Activated naive CD4-positive, alpha-beta T cell treated with anti-CD3 and anti-CD28 coated beads for 36 hours (primary cell): ENCODE measurements around the gene M1AP. TPM values are rescaled to one million over a fixed set of nuclear protein-coding genes. Genes with fewer than 3 reads are reported as not detected.
A peak's percentile ranks its signal among the peaks of the same experiment; 100 is the strongest.

Source experiments
- CTCF ChIA-PET: fragments of 350-600 bp; sonication (Branson Sonifier 250); formaldehyde crosslinking; loops from one replicate; lab custom pipeline; 2021; ENCODE audit warnings: antibody characterized with exemption; lab: Charles Lee
- DNase-seq: peaks from one replicate; pipeline ENCODE4 v3.0.0-alpha.2; 2020
- H3K27ac Mint-ChIP-seq: one replicate; pipeline ENCODE4 v1.8.0; 2021; ENCODE audit warnings: mild to moderate bottlenecking, mixed read lengths
- H3K27me3 Mint-ChIP-seq: one replicate; pipeline ENCODE4 v1.8.0; 2021; ENCODE audit warnings: low read depth, mixed read lengths
- H3K36me3 Mint-ChIP-seq: one replicate; pipeline ENCODE4 v1.8.0; 2021; ENCODE audit warnings: low read depth, mixed read lengths
- H3K4me1 Mint-ChIP-seq: one replicate; pipeline ENCODE4 v1.8.0; 2021; ENCODE audit warnings: low read depth, mixed read lengths
- H3K4me3 Mint-ChIP-seq: one replicate; pipeline ENCODE4 v1.8.0; 2021; ENCODE audit warnings: mild to moderate bottlenecking, moderate library complexity, mixed read lengths
- H3K9me3 Mint-ChIP-seq: one replicate; pipeline ENCODE4 v1.8.0; 2021; ENCODE audit warnings: mixed read lengths
- intact Hi-C: fragments of 100-400 bp; cut with micrococcal nuclease; formaldehyde crosslinking; loops from one replicate; pipeline ENCODE4 v1.15.1; 2023
- total RNA-seq, 2 experiments: library from RNA; stranded (reverse); gene quantifications; one replicate each; pipeline ENCODE4 v1.2.3, GENCODE V29; 2021

M1AP gene
- total RNA-seq, 2 experiments from 2014 or later: 0.10 TPM; not detected in 1

- intact Hi-C loops: no loop called here
- H3K4me1 Mint-ChIP-seq: no peaks in the 10 kb centered on the region
- no peaks in the 10 kb centered on the region for H3K9me3 Mint-ChIP-seq
- CTCF ChIA-PET: no interaction called here
- no peaks in the 10 kb centered on the region for H3K27me3 Mint-ChIP-seq
- DNase-seq: no peak
- H3K36me3 Mint-ChIP-seq: peaks cover 13% of the 10 kb centered on the region
- H3K4me3 Mint-ChIP-seq: no peak overlapping the region
- no peak overlapping the region for H3K27ac Mint-ChIP-seq
These were observed 28.2 kb upstream of the M1AP start for GRCh38 chr2:74676331-74676730.

- no peaks in the 10 kb centered on the region for H3K4me1 Mint-ChIP-seq
- CTCF ChIA-PET: interaction anchor here (1.1 to 1.3 kb wide), 2 partner anchors 38 to 90 kb away, joined by 3 to 4 read pairs; no protein-coding TSS in a partner anchor
These were observed 27.0 kb upstream of the M1AP start for GRCh38 chr2:74675090-74675489.

GRCh38 chr2:74673826-74674528, 25.8 kb upstream of the M1AP start:
- Mint-ChIP-seq H3K4me3 (no peak overlapping the region), H3K36me3 (peaks cover 12% of the 10 kb centered on the region), H3K9me3 (no peaks in the 10 kb centered on the region), H3K27ac (no peak overlapping the region), H3K4me1 (no peaks in the 10 kb centered on the region), H3K27me3 (no peaks in the 10 kb centered on the region)
- no peak for DNase-seq
- CTCF ChIA-PET: no interaction called here
- intact Hi-C loops: no loop called here

More at GRCh38 chr2:74675090-74675489, 27.0 kb upstream of the M1AP start:
- H3K27ac Mint-ChIP-seq: no peak overlapping the region
- intact Hi-C loops: no loop called here
- H3K36me3 Mint-ChIP-seq: peaks cover 13% of the 10 kb centered on the region
- H3K27me3 Mint-ChIP-seq: no peaks in the 10 kb centered on the region
- H3K4me3 Mint-ChIP-seq: no peak overlapping the region
- no peaks in the 10 kb centered on the region for H3K9me3 Mint-ChIP-seq
- DNase-seq: no peak

- Mint-ChIP-seq H3K4me3 (no peak overlapping the region), H3K36me3 (peaks cover 9% of the 10 kb centered on the region), H3K9me3 (no peaks in the 10 kb centered on the region), H3K27ac (no peak overlapping the region), H3K4me1 (no peaks in the 10 kb centered on the region), H3K27me3 (no peaks in the 10 kb centered on the region)
- CTCF ChIA-PET: no interaction called here
- DNase-seq: no peak
- intact Hi-C loops: no loop called here
These were observed 23.3 kb upstream of the M1AP start for GRCh38 chr2:74671479-74671878.

- CTCF ChIA-PET: no interaction called here
- Mint-ChIP-seq H3K4me3 (no peak overlapping the region), H3K4me1 (no peaks in the 10 kb centered on the region), H3K27ac (no peak overlapping the region), H3K9me3 (no peaks in the 10 kb centered on the region), H3K27me3 (no peaks in the 10 kb centered on the region), H3K36me3 (peaks cover 3% of the 10 kb centered on the region)
- intact Hi-C loops: no loop called here
- DNase-seq: no peak
These were observed 22.1 kb upstream of the M1AP start for GRCh38 chr2:74670263-74670662.

GRCh38 chr2:74668087-74668486, 20.0 kb upstream of the M1AP start:
- intact Hi-C loops: no loop called here
- CTCF ChIA-PET: interaction anchor here (0.6 to 0.9 kb wide), 4 partner anchors 19 to 512 kb away, joined by 3 to 5 read pairs (median 3); no protein-coding TSS in a partner anchor
- H3K4me3 Mint-ChIP-seq: no peak overlapping the region
- no peaks in the 10 kb centered on the region for H3K4me1 Mint-ChIP-seq
- no peaks in the 10 kb centered on the region for H3K36me3 Mint-ChIP-seq
- no peaks in the 10 kb centered on the region for H3K27me3 Mint-ChIP-seq
- no peak overlapping the region for H3K27ac Mint-ChIP-seq
- no peaks in the 10 kb centered on the region for H3K9me3 Mint-ChIP-seq
- no peak for DNase-seq

- intact Hi-C loops: no loop called here
- no peaks in the 10 kb centered on the region for H3K9me3 Mint-ChIP-seq
- no peak overlapping the region for H3K27ac Mint-ChIP-seq
- H3K4me1 Mint-ChIP-seq: peaks cover 7% of the 10 kb centered on the region
- no peaks in the 10 kb centered on the region for H3K36me3 Mint-ChIP-seq
- H3K4me3 Mint-ChIP-seq: no peak overlapping the region
- DNase-seq: no peak
- CTCF ChIA-PET: interaction anchor here (0.6 to 1.5 kb wide), 3 partner anchors 14 to 584 kb away, joined by 5 to 7 read pairs (median 5); no protein-coding TSS in a partner anchor
- no peaks in the 10 kb centered on the region for H3K27me3 Mint-ChIP-seq
These were observed 11.3 kb upstream of the M1AP start for GRCh38 chr2:74659462-74659861.

- Mint-ChIP-seq H3K9me3 (no peaks in the 10 kb centered on the region), H3K27ac (no peak overlapping the region), H3K4me3 (no peak overlapping the region), H3K4me1 (peaks cover 11% of the 10 kb centered on the region), H3K27me3 (no peaks in the 10 kb centered on the region), H3K36me3 (no peaks in the 10 kb centered on the region)
- DNase-seq: no peak
- CTCF ChIA-PET: no interaction called here
- intact Hi-C loops: no loop called here
These were observed 10.4 kb upstream of the M1AP start for GRCh38 chr2:74658516-74658915.

- Mint-ChIP-seq H3K4me3 (peak overlapping the region; percentile 72), H3K36me3 (no peaks in the 10 kb centered on the region), H3K27ac (no peak overlapping the region), H3K9me3 (no peaks in the 10 kb centered on the region), H3K4me1 (peaks cover 11% of the 10 kb centered on the region), H3K27me3 (no peaks in the 10 kb centered on the region)
- CTCF ChIA-PET: no interaction called here
- intact Hi-C loops: loop anchor here (2.0 kb wide), 3 partner anchors 149 to 1271 kb away; partner anchors contain the start of genes ALMS1, PCGF1 and POLE4
- no peak for DNase-seq
These were observed 7.4 kb upstream of the M1AP start for GRCh38 chr2:74655579-74655978.

- peaks cover 11% of the 10 kb centered on the region for H3K4me1 Mint-ChIP-seq
- peak within 1 kb of the TSS; percentile 33 for H3K27ac Mint-ChIP-seq
- peaks cover under 1% of the 10 kb centered on the region for H3K27me3 Mint-ChIP-seq
- DNase-seq: peak; percentile 97
- intact Hi-C loops: loop anchor here (1.0 to 2.0 kb wide), 4 partner anchors 147 to 1269 kb away; partner anchors contain the start of genes ALMS1, PCGF1 and POLE4
- H3K36me3 Mint-ChIP-seq: no peaks in the 10 kb centered on the region
- CTCF ChIA-PET: interaction anchor here (0.6 to 1.0 kb wide), 3 partner anchors 68 to 254 kb away, joined by 3 to 7 read pairs (median 3); no protein-coding TSS in a partner anchor
- peak within 1 kb of the TSS; percentile 72 for H3K4me3 Mint-ChIP-seq
- H3K9me3 Mint-ChIP-seq: no peaks in the 10 kb centered on the region
These were observed 6.1 kb upstream of the M1AP start, which contains the start of gene SEMA4F for GRCh38 chr2:74653985-74654882. SEMA4F (plus strand) TSS chr2:74654247; CDS start chr2:74654377, 130 bp downstream.

- Mint-ChIP-seq H3K27ac (no peak overlapping the region), H3K36me3 (no peaks in the 10 kb centered on the region), H3K4me1 (peaks cover 11% of the 10 kb centered on the region), H3K9me3 (no peaks in the 10 kb centered on the region), H3K4me3 (peak overlapping the region; percentile 72), H3K27me3 (peaks cover 6% of the 10 kb centered on the region)
- DNase-seq: no peak
- intact Hi-C loops: no loop called here
- CTCF ChIA-PET: interaction anchor here (0.6 to 1.0 kb wide), 3 partner anchors 67 to 254 kb away, joined by 3 to 7 read pairs (median 3); no protein-coding TSS in a partner anchor
These were observed 5.5 kb upstream of the M1AP start for GRCh38 chr2:74653589-74653984.

- intact Hi-C loops: no loop called here
- H3K4me3 Mint-ChIP-seq: no peak overlapping the region
- peaks cover 2% of the 10 kb centered on the region for H3K4me1 Mint-ChIP-seq
- H3K27me3 Mint-ChIP-seq: peaks cover 20% of the 10 kb centered on the region
- DNase-seq: no peak
- H3K9me3 Mint-ChIP-seq: no peaks in the 10 kb centered on the region
- CTCF ChIA-PET: no interaction called here
- H3K36me3 Mint-ChIP-seq: no peaks in the 10 kb centered on the region
- no peak overlapping the region for H3K27ac Mint-ChIP-seq
These were observed 1.2 kb downstream of the M1AP start for GRCh38 chr2:74646834-74647482.
